GM10266 (cell line): ENCODE measurements around the gene KLHL34.

Experiments
- DNase-seq: peaks from one replicate; pipeline ENCODE4 v3.0.0; 2012; ENCODE audit errors: extremely low spot score
- TF ChIP-seq, protein P1 (sequence below): IDR thresholded peaks from 2 replicates; pipeline ENCODE4 v1.5.1; 2012; ENCODE audit warnings: mild to moderate bottlenecking, low read depth; ENCODE audit not compliant: control insufficient read depth, insufficient read depth; ENCODE audit errors: missing control alignments

Gene KLHL34

GRCh38 chrX:21655901-21656586 lies 2.1 kb downstream of the KLHL34 start:
- no peak for DNase-seq
- TF ChIP-seq, protein P1, sequence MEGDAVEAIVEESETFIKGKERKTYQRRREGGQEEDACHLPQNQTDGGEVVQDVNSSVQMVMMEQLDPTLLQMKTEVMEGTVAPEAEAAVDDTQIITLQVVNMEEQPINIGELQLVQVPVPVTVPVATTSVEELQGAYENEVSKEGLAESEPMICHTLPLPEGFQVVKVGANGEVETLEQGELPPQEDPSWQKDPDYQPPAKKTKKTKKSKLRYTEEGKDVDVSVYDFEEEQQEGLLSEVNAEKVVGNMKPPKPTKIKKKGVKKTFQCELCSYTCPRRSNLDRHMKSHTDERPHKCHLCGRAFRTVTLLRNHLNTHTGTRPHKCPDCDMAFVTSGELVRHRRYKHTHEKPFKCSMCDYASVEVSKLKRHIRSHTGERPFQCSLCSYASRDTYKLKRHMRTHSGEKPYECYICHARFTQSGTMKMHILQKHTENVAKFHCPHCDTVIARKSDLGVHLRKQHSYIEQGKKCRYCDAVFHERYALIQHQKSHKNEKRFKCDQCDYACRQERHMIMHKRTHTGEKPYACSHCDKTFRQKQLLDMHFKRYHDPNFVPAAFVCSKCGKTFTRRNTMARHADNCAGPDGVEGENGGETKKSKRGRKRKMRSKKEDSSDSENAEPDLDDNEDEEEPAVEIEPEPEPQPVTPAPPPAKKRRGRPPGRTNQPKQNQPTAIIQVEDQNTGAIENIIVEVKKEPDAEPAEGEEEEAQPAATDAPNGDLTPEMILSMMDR = no peak

DNA sequence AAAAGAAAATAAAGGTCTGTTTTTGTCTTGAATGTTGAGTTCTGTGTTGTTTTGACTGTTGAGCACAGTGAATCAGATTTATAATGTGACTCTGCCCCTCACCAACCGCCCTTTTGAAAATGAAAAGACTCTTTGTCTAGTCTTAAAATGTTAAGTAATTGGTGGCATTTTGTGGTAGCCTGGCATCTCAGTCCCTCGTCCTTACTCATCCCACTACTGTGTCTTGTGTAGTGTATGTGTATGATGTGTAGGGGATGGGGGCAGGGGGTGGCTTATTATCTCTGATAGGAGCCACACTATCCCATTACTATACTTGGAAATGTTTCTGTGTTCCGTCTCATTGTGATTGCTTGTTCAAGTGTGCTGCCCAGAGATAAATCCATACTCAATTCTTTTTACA lies 12.2 kb downstream of the KLHL34 start:
- TF ChIP-seq, protein P1 = no peak
- DNase-seq = no peak

- TF ChIP-seq, protein P1 = no peak
- no peak for DNase-seq
Observed at GRCh38 chrX:21645431-21645830, 12.7 kb downstream of the KLHL34 start.

- TF ChIP-seq, protein P1 = no peak
- no peak for DNase-seq
Observed at GRCh38 chrX:21639775-21640174, 18.4 kb downstream of the KLHL34 start.

GRCh38 chrX:21638311-21638710 lies 19.8 kb downstream of the KLHL34 start:
- DNase-seq = no peak
- TF ChIP-seq, protein P1 = no peak

DNA sequence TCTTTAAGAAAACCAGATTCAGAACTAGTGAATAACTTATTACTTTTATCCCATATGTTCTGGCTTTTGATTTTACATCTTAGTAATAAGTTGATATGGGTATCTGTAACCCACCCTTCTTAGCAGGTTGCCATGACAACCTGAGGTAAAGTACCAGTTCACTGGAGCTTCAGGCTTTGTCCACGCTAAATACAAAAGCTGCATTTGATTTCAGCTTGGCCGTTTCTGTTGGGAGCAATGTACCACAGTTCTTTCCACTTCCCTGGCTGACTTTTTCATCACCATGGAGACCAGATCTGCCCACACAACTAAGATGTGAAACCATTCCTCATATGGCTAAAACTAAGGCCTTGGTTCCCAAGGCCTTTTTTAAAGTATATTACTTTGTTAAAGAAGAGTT lies 26.1 kb downstream of the KLHL34 start:
- DNase-seq = no peak
- TF ChIP-seq, protein P1 = no peak

DNA sequence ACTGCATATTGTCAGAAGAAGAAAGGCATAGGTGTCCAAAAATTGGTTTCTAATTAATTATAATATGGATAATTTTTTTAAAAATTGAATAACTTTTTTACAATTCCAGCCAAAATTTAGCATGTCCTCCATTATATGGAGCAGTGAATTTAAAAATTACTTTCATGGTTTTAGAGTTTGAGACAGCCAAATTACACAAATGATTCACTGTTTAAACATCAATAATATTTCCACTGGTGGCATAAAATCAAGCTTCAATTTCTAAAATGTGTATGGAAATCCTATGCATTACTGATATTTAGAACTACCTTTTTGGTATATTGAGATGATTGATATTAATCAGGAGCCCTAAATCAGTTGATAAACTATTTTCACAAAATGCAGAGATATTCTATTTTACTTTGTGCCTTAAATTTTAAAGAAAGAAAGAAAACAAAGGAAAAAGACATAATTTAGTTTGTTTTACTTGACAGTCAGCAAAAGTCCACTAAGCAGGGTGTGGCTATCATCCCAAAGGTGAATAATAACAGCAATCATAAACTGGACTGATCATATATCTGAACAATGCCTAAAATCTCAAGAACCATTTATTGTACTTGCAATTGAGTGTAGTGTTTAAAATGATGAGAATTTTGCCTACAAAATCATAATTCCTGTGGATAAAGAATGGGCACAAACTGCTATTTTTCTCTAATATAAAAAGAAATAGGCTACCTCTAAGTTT lies 34.2 kb downstream of the KLHL34 start:
- TF ChIP-seq, protein P1 = no peak
- no peak for DNase-seq
